Endodermal cell (in vitro differentiated cells): ENCODE results near the gene FNBP1L. TPM values are rescaled to one million over a fixed set of nuclear protein-coding genes. Genes with fewer than 3 reads are reported as not detected.

Source experiments
- DNase-seq: peaks from one replicate; pipeline ENCODE4 v3.0.0-alpha.2; 2017
- H3K27ac ChIP-seq: 2 replicates; pipeline ENCODE4 v1.5.1; 2013; ENCODE audit warnings: mild to moderate bottlenecking, low read depth, low read length, moderate library complexity
- H3K27me3 ChIP-seq: 2 replicates; pipeline ENCODE4 v1.6.1; 2013; ENCODE audit warnings: mild to moderate bottlenecking, low read length, moderate library complexity; ENCODE audit not compliant: insufficient read depth, control insufficient read depth, poor library complexity, severe bottlenecking
- H3K36me3 ChIP-seq: 2 replicates; pipeline ENCODE4 v1.7.0; 2013; ENCODE audit warnings: mild to moderate bottlenecking, low read length, moderate library complexity; ENCODE audit not compliant: control insufficient read depth, insufficient read depth
- H3K4me1 ChIP-seq: one replicate; pipeline ENCODE4 v1.7.0; 2013; ENCODE audit warnings: low read length; ENCODE audit not compliant: control insufficient read depth, insufficient read depth
- H3K4me3 ChIP-seq: 2 replicates; pipeline ENCODE4 v1.5.1; 2013; ENCODE audit warnings: mild to moderate bottlenecking, low read length, moderate library complexity
- H3K9ac ChIP-seq: 2 replicates; pipeline ENCODE4 v1.6.1; 2013; ENCODE audit warnings: mild to moderate bottlenecking, low read length, moderate library complexity; ENCODE audit not compliant: poor library complexity, severe bottlenecking; ENCODE audit errors: extremely low read depth
- H3K9me3 ChIP-seq: 2 replicates; pipeline ENCODE4 v1.6.1; 2013; ENCODE audit warnings: mild to moderate bottlenecking, low read length, moderate library complexity; ENCODE audit not compliant: control insufficient read depth
- H3K27ac Mint-ChIP-seq: 2 replicates; pipeline ENCODE4 v1.8.0; 2020; ENCODE audit warnings: mixed read lengths
- H3K27me3 Mint-ChIP-seq: 2 replicates; pipeline ENCODE4 v1.8.0; 2021; ENCODE audit warnings: mild to moderate bottlenecking, mixed read lengths; ENCODE audit not compliant: insufficient read depth
- H3K36me3 Mint-ChIP-seq: 2 replicates; pipeline ENCODE4 v1.8.0; 2020; ENCODE audit warnings: low read depth, mixed read lengths
- H3K4me1 Mint-ChIP-seq: 2 replicates; pipeline ENCODE4 v1.8.0; 2020; ENCODE audit warnings: mixed read lengths
- H3K4me3 Mint-ChIP-seq: 2 replicates; pipeline ENCODE4 v1.8.0; 2020; ENCODE audit warnings: mild to moderate bottlenecking, moderate library complexity, mixed read lengths
- H3K9me3 Mint-ChIP-seq: 2 replicates; pipeline ENCODE4 v1.8.0; 2020; ENCODE audit warnings: mild to moderate bottlenecking, mixed read lengths
- WGBS, 2 experiments: methylation state at CpG; one replicate each; pipeline versions ENCODE4 v1.1.5 to v1.1.7; 2013; ENCODE audit warnings: missing lambda C conversion rate in 2 of 2, mixed read lengths in 1 of 2; ENCODE audit not compliant: insufficient coverage in 1 of 2, insufficient read length in 1 of 2; 5-methylcytosine and 5-hydroxymethylcytosine counted together
- total RNA-seq, 2 donors: library from RNA; stranded (reverse); fragmentation: NEBNext Ultra II Directional in 1 of 2; extraction: Animal tissue kit (Norgen Biotek cat#: 25700) in 1 of 2; gene quantifications; 2 replicates in 1 of 2; 3 replicates in 1 of 2; pipeline ENCODE4 v1.2.1, GENCODE V29; 2021
- TF ChIP-seq, protein P1 (sequence below): fragments of 200-600 bp; sonication (generic); conservative IDR thresholded peaks from 2 replicates; pipeline ENCODE4 v1.5.0; 2021; ENCODE audit warnings: antibody characterized with exemption, mild to moderate bottlenecking

The FNBP1L gene
- total RNA-seq, 2 donors from 2014 or later = 96.8 to 107 TPM

DNA sequence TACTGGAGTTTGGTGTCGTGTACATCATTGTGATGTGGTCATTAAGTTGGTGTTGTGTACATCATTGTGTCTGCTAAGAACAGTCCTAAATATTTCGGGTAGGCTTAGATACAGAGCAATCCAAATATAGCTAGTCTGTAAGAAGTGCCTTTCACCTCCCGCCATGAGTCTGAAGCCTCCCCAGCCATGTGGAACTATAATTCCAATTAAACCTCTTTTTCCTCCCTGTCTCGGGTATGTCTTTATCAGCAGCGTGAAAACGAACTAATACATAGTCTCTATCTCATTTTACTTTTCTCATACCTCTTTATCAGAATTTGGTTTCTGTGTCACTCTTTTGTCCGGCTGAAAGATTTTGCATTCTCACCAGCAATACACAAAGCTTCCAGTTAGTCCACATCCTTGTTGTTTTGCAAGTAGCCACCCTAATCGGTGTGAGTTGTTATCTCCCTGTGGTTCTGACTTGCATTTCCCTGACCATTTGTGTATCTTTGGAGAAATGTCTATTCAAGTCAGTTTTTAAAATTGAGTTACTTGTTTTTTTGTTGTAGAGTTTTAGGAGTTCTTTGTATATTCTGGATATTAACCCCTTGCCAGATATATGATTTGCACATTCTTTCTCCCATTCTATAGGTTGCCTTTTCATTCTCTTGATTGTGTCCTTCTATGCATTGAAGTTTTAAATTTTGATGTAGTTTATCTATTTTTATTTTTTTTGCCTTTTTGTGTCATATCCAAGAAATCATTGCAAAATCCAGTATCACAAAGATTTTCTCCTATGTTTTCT is 56.5 kb downstream of the FNBP1L start:
- 90 to 93% methylated on average over 7 to 8 of the region's 8 CpGs for WGBS, 2 experiments

DNA sequence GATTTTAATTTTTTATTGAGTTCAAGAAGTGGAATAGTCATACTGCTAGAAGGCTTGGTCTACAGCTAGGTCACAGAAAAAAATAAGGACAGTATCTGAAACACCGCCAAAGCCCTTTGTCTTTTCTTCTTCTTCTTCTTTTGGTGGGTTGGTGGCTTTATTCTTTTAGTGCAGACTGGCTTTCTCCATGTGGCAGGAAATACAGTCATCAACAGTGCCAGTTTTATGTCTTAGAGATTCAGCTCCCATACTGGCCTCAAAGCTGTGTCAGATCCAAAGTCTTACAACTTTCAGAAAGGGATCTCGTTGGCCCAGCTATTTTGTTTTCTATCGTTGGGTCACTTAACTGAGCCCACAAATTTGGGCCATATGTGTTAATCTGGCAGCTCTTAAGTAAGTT is 58.2 kb downstream of the FNBP1L start:
- Histone ChIP-seq H3K27me3 (no peaks in the 10 kb centered on the region), H3K36me3 (peaks cover 78% of the 10 kb centered on the region), H3K27ac (no peak overlapping the region), H3K9me3 (peaks cover 46% of the 10 kb centered on the region), H3K4me3 (no peak overlapping the region), H3K4me1 (no peaks in the 10 kb centered on the region), H3K9ac (no peak overlapping the region)
- WGBS, 2 experiments = 94% methylated on average over 2 to 3 of the region's 3 CpGs
- TF ChIP-seq, protein P1, sequence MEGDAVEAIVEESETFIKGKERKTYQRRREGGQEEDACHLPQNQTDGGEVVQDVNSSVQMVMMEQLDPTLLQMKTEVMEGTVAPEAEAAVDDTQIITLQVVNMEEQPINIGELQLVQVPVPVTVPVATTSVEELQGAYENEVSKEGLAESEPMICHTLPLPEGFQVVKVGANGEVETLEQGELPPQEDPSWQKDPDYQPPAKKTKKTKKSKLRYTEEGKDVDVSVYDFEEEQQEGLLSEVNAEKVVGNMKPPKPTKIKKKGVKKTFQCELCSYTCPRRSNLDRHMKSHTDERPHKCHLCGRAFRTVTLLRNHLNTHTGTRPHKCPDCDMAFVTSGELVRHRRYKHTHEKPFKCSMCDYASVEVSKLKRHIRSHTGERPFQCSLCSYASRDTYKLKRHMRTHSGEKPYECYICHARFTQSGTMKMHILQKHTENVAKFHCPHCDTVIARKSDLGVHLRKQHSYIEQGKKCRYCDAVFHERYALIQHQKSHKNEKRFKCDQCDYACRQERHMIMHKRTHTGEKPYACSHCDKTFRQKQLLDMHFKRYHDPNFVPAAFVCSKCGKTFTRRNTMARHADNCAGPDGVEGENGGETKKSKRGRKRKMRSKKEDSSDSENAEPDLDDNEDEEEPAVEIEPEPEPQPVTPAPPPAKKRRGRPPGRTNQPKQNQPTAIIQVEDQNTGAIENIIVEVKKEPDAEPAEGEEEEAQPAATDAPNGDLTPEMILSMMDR = no peak
- Mint-ChIP-seq H3K27ac (no peak overlapping the region), H3K9me3 (peaks cover 36% of the 10 kb centered on the region), H3K4me1 (peaks cover 19% of the 10 kb centered on the region), H3K4me3 (no peak overlapping the region), H3K27me3 (no peaks in the 10 kb centered on the region), H3K36me3 (peaks cover 77% of the 10 kb centered on the region)
- DNase-seq = no peak

More for the DNA sequence above, 56.5 kb downstream of the FNBP1L start:
- Mint-ChIP-seq H3K27me3 (no peaks in the 10 kb centered on the region), H3K9me3 (peaks cover 24% of the 10 kb centered on the region), H3K4me1 (peaks cover 20% of the 10 kb centered on the region), H3K27ac (peak overlapping the region; percentile 89), H3K4me3 (no peak overlapping the region), H3K36me3 (peaks cover 71% of the 10 kb centered on the region)
- TF ChIP-seq, protein P1 = no peak
- Histone ChIP-seq H3K4me3 (no peak overlapping the region), H3K9me3 (peaks cover 46% of the 10 kb centered on the region), H3K27me3 (no peaks in the 10 kb centered on the region), H3K36me3 (peaks cover 90% of the 10 kb centered on the region), H3K27ac (no peak overlapping the region), H3K4me1 (no peaks in the 10 kb centered on the region), H3K9ac (no peak overlapping the region)
- no peak for DNase-seq

DNA sequence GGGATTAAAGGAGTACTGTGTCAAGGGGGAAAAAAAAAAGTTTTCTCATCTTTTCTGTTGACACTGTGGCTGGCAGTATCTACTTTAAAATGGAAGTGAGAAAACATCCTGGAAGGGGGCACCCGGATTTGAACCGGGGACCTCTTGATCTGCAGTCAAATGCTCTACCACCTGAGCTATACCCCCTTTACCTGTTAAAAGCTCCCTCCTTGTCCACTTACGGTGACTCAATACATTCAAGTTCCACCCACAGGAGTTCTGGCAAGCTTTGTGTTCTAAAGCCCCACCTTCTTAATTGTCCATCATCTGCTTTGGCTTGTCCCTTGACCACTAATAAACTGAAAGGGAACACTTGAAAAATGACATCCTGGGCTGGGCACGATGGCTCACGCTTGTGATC is 68.2 kb downstream of the FNBP1L start:
- TF ChIP-seq, protein P1 = no peak
- Mint-ChIP-seq H3K27ac (no peak overlapping the region), H3K36me3 (peaks cover 27% of the 10 kb centered on the region), H3K27me3 (no peaks in the 10 kb centered on the region), H3K4me3 (no peak overlapping the region), H3K4me1 (no peaks in the 10 kb centered on the region), H3K9me3 (peaks cover 12% of the 10 kb centered on the region)
- no peak for DNase-seq
- no peaks in the 10 kb centered on the region for H3K27me3 ChIP-seq
- no peak overlapping the region for H3K27ac ChIP-seq
- no peak overlapping the region for H3K9ac ChIP-seq
- 94 to 96% methylated on average over 5 of the region's 5 CpGs for WGBS, 2 experiments
- H3K4me1 ChIP-seq = no peaks in the 10 kb centered on the region
- no peaks in the 10 kb centered on the region for H3K9me3 ChIP-seq
- H3K4me3 ChIP-seq = no peak overlapping the region
- peaks cover 19% of the 10 kb centered on the region for H3K36me3 ChIP-seq
